Transverse colon (tissue), 3 donors: ENCODE data around the gene CLECL1.

Experiments
- CTCF ChIP-seq, 5 experiments: fragments of 200-600 bp in 3 of 5; fragments of 450-650 bp in 2 of 5; sonication (generic) in 3 of 5; IDR thresholded peaks; 1 replicate in 2 of 5; 2 replicates in 3 of 5; pipeline ENCODE4 v1.5.1; 2016 to 2017; ENCODE audit warnings: antibody characterized with exemption in 5 of 5, inconsistent platforms in 3 of 5, mild to moderate bottlenecking in 2 of 5, moderate library complexity in 1 of 5
- EP300 ChIP-seq: sonication (generic); formaldehyde crosslinking; IDR thresholded peaks from one replicate; pipeline ENCODE4 v1.6.1; 2017; ENCODE audit warnings: antibody characterized with exemption, low read depth

- TF ChIP-seq EP300 (no peak), CTCF (IDR thresholded peaks at IDR 0.05) (no peak)
These were observed 21.4 kb upstream of the CLECL1 start for GRCh38 chr12:9754099-9754927.
